Kidney tubule cell (primary cell): ENCODE results near the gene ARHGAP26.

Experiments
- DNase-seq: peaks from one replicate; pipeline ENCODE4 v3.0.0-alpha.2; 2018; ENCODE audit warnings: low spot score

Gene ARHGAP26

DNA sequence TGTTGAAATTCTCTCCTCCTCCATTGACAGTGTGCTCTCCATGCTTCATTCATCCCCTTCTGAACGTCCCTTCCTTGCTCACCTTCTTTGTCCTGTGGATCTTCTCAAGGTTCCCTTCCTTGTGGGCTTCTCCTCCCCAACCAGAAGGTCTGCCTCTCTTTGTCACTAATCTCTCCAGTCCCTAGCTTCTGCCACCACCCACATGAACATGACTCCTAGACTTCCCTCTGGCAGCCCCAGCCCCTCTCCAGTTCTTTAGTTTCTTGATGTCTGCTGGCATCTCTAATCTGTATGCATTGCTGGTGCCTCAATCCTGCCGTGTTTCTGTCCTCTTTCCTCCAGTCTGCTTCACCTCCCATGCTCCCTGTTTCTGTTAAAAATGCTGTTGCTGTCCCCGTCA is 79.3 kb downstream of the ARHGAP26 start:
- DNase-seq, result no peak

DNA sequence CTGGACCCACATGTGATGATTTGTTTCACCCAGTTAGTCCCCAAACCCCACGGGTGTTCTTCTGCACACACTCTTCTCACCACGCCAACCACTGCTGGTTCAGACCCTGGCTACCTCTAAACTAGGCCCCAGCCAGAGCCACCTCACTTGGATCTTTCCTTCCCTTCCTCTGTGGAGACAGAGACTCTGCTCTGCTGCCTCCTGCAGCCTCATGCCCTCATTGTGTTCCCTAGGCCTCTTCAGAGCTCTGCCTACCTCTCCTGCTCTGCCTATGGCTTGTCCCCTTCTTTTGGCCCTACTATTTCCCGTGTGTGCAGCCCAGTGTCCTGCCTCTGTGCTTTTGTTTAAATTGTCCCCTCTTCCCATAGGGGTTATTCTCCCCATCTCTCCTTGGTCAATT is 79.7 kb downstream of the ARHGAP26 start:
- no peak for DNase-seq

- DNase-seq, result no peak
Observed at GRCh38 chr5:142851731-142852130, 81.6 kb downstream of the ARHGAP26 start.

DNA sequence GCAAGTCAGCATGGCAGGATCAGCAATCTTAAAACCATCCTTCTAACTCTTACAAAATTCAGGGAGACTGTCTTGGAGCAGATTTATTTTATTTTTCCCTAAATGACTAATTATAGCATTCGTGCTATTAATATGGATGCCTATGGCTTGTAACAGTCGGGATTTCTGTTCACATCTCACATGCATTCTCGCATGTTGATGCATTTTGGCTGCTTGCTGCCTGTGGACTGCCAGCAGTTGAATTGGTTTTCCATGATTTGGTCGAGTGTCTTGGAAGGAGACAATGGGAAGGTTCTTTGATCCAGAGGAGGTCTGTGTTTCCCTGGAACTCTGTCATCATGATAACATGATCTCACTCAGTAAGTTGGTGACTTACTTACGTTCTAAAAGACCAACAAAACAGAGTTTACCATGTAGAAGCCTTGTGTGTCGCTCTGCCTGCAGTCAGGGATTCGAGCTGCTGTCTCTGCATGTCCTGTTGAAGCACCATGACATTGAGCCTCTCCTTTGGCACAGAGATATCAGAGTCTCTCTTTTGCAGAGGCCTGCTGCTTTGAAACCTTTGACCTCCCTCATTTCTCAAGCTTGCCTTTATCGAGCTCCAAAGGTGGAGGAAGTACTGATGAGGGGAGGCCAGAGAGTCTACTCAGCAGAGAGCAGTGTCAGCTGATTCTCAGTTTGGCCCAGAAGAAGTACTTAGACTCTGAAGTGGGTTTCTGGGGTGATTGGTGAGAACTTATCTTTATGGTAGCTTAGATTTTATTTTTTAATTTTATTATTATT is 82.4 kb downstream of the ARHGAP26 start:
- DNase-seq, result no peak

- peak; percentile 77 for DNase-seq
Observed at GRCh38 chr5:142853682-142854081, 83.5 kb downstream of the ARHGAP26 start.

- DNase-seq, result no peak
Observed at GRCh38 chr5:142856269-142856782, 86.1 kb downstream of the ARHGAP26 start.

DNA sequence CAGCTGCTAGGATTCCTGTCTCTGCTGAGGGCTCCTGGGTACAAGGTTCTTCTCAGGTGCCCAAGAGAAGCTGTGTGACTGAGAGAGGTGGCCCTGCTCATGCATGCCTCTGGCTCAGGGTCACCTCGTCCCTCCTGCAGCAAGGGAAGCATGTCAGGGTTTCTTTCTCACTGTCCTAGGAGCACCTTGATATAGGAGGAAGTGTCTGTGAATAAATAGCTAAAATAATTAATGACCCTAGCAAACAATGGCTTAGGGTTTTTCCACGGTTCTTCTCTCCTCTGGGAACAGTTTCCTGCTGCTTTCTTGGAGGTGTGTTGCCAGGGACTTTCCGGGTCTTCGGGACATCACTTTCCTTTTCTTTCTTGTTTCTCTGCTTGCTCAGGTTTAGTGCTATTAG is 87.2 kb downstream of the ARHGAP26 start:
- peak; percentile 90 for DNase-seq

DNA sequence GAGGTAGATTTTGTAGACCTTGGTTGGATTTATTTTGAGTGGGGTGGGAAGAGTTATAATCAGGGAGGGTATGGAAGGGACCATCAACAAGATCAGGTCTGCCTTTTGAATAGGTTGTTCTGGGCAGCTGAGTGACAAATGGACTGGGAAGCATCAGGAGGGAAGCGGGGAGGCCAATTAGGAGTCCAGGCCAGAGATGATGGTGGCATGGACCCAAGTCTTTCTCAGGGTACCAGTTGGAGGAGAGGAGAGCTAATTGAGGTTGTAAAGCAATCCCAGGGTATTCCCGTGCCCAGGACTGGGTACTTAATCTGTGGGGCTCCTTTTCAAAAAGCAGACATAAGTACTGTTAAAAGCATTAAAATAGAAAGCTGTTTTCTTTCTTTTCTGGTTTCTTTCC is 88.9 kb downstream of the ARHGAP26 start:
- DNase-seq, result no peak

DNA sequence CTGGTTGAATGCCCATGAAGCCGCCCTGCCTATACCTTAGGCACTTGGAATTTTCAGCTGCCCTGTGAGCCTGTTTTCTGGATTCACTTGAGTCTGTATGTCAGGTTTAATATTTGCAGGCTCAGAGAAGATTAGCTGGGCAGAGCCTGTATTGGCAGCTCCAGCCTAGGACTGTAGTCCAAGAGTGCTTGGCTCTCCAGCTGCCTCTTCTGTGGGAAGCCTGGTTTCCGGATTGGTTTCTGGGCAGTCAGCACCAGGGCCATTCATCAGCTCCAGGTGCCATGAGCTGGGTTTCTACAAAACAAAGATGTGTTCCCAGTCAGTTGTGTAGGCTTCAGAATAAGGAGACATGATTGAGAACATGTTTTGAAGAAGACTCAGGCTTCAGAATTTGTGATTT is 90.1 kb downstream of the ARHGAP26 start:
- no peak for DNase-seq

DNA sequence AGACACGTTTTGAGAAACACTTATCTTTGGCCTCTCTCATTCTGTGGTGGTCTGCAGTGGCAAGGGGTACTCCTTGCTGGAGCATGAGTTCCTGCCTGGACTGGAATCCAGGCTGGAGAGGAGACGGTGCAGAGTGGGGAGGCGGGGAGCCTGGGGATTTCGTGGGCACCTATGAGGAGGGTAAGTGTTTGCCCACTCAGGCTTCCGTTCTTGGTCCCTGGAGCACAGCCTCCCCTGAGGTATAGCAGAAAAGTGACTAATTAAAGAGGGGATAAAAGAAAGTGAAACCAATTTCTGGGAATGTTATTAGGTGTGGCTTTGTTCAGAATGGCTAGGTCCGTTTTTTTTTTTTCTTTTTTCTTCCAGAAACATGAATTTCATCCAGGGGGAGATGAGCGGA is 90.8 kb downstream of the ARHGAP26 start:
- DNase-seq, result peak; percentile 45

- DNase-seq, result no peak
Observed at GRCh38 chr5:142862594-142862993, 92.4 kb downstream of the ARHGAP26 start.

DNA sequence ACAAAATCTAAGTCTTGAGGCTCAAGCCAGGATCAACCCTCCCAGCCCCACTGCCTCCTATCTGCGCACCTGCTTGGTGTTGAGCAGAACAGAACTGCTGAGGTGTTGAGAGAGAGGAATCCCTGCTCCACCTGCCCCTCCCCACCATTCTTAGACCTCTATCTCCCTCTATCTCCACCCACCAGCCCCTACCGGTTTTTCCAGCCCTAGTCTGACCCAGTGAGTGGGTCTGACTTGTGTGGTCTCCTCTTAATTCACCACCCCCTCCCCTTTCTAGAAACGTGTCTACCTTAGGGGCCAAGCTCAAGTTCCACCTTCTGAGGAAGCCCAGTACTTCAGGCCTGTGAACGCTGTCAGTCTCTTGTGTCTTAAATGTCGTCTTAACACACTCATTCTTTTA is 93.7 kb downstream of the ARHGAP26 start:
- DNase-seq, result no peak

GRCh38 chr5:142864290-142865260 is 94.4 kb downstream of the ARHGAP26 start:
- no peak for DNase-seq

DNA sequence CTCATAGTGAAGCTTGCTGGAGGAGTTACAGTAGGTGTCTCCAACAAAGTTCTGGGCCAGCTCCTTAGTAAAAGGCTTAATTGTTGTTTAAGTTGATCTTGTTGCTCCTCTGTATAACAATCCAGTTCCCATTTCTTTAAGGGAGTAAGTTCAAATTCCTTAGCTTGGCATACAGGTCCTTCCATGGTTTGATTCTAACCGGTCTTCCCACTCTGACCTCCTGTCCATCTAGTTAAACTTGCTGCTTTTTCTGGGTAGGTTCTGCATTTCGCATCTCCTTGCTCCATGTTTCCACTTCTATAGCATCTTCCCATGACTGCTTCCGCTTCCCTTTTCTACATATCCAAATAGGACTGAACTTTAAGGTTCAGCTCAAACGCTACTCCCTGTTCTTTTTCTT is 95.5 kb downstream of the ARHGAP26 start:
- no peak for DNase-seq

GRCh38 chr5:142866563-142867275 is 96.5 kb downstream of the ARHGAP26 start:
- DNase-seq, result peak; percentile 80

GRCh38 chr5:142869886-142870285 is 99.7 kb downstream of the ARHGAP26 start:
- DNase-seq, result peak; percentile 48

GRCh38 chr5:142870532-142871362 is 100.6 kb downstream of the ARHGAP26 start:
- DNase-seq, result peak; percentile 51

DNA sequence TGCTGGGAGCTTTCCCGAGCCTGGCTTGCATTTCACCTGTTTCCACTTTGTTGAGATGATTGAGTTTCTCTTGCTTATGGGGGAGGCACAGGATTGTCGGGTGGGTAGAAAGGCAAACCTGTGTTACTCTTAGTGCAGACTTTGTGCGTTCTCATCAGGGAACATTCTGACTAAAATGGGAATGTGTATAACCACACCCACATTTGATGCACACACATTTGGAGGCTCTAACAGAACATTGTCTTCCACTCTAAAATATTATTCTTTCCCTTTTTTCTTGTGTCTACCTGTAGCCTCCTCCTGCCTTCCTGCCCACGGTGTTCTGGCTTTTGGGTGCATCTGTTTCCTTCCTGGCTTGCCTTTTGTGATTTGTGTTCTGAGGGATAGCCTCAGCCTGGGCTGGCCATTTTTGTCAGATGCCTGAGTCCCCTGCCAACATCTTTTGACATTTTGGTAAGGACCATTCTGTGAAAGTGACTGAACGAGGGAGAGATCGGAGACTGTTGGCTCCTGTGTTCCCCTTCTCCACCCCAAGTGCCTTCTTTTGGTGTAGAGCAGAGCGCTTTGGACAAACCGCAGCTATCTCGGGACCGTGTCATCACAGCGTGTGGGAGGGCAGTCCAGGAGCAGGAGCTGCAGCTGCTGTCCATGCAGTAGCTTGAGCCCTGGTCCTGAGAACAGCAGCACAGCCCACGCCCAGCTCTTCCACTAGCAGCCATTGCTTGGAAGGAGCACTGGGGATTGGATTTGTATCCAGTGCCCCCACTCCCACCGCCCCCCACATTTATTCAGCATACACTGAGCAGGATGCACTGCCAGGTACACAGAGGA is 101.4 kb downstream of the ARHGAP26 start:
- no peak for DNase-seq

GRCh38 chr5:142872217-142872616 is 102.0 kb downstream of the ARHGAP26 start:
- no peak for DNase-seq

DNA sequence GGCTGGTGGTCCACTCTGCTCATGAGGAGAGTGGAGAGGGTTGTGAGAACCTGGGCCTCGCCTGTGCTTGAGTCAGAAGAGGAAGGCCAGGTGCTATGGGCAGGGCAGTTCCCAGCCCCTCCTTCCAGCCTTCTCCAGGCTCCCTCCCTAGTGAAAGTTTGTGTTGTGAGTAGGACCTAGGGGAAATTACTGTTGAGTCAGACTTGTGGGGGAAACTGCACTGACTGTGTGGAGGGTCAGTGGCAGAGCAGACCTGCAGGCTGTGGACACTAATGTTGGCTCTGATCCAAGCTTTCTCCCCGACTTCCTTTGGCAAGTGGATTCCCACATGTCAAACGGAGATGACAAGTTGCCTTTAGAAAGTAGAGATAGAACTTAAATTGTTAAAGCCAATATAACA is 102.6 kb downstream of the ARHGAP26 start:
- peak; percentile 96 for DNase-seq
